Mesenchymal stem cell (in vitro differentiated cells and primary cell): ENCODE data around the gene MRPS23.

Experiments
- DNase-seq: peaks from one replicate; pipeline ENCODE4 v3.0.0-alpha.2; 2013
- H2AFZ ChIP-seq: one replicate; pipeline ENCODE4 v1.6.1; 2013; ENCODE audit warnings: low read depth, mild to moderate bottlenecking, control low read depth, inconsistent platforms, low read length, moderate library complexity
- H2AK5ac ChIP-seq: 2 replicates; pipeline ENCODE4 v1.6.1; 2013; ENCODE audit warnings: low read length, moderate library complexity, mild to moderate bottlenecking, inconsistent platforms; ENCODE audit not compliant: severe bottlenecking
- H2BK120ac ChIP-seq: one replicate; pipeline ENCODE4 v1.6.1; 2013; ENCODE audit warnings: low read depth, mild to moderate bottlenecking, inconsistent platforms, low read length, moderate library complexity
- H2BK12ac ChIP-seq, 2 experiments: one replicate each; pipeline ENCODE4 v1.6.1; 2013; ENCODE audit warnings: inconsistent platforms in 2 of 2, low read length in 2 of 2, mild to moderate bottlenecking in 2 of 2, moderate library complexity in 2 of 2, control low read depth in 1 of 2
- H2BK15ac ChIP-seq: one replicate; pipeline ENCODE4 v1.6.1; 2013; ENCODE audit warnings: mild to moderate bottlenecking, low read depth, inconsistent platforms; ENCODE audit not compliant: poor library complexity, severe bottlenecking
- H2BK5ac ChIP-seq: 2 replicates; pipeline ENCODE4 v1.6.1; 2013; ENCODE audit warnings: low read depth, mild to moderate bottlenecking, low read length, control low read depth, inconsistent platforms; ENCODE audit not compliant: poor library complexity, severe bottlenecking
- H3K14ac ChIP-seq, 2 experiments: one replicate each; pipeline ENCODE4 v1.6.1; 2013; ENCODE audit warnings: inconsistent platforms in 2 of 2, low read length in 2 of 2, control low read depth in 1 of 2, mild to moderate bottlenecking in 1 of 2, moderate library complexity in 1 of 2
- H3K18ac ChIP-seq, 2 experiments: one replicate each; pipeline ENCODE4 v1.6.1; 2013; ENCODE audit warnings: inconsistent platforms in 2 of 2, low read length in 2 of 2, control low read depth in 1 of 2, low read depth in 1 of 2, mild to moderate bottlenecking in 1 of 2
- H3K23ac ChIP-seq, 2 experiments: one replicate each; pipeline ENCODE4 v1.6.1; 2013; ENCODE audit warnings: inconsistent platforms in 2 of 2, low read length in 2 of 2, mild to moderate bottlenecking in 2 of 2, moderate library complexity in 2 of 2, control low read depth in 1 of 2
- H3K27ac ChIP-seq: 2 replicates; pipeline ENCODE4 v1.5.1; 2013; ENCODE audit warnings: mild to moderate bottlenecking, moderate library complexity, low read length, control low read depth, inconsistent platforms; ENCODE audit not compliant: poor library complexity, severe bottlenecking
- H3K27me3 ChIP-seq, 2 experiments: 2 replicates each; pipeline versions ENCODE4 v1.6.1 to v1.7.0; 2013; ENCODE audit warnings: low read length in 2 of 2, mild to moderate bottlenecking in 2 of 2, moderate library complexity in 2 of 2, control low read depth in 1 of 2, inconsistent platforms in 1 of 2; ENCODE audit not compliant: control insufficient read depth in 1 of 2, insufficient read depth in 1 of 2
- H3K36me3 ChIP-seq, 2 experiments: 2 replicates each; pipeline versions ENCODE4 v1.6.1 to v1.7.0; 2013; ENCODE audit warnings: low read length in 2 of 2, control low read depth in 1 of 2, inconsistent platforms in 1 of 2, low read depth in 1 of 2, mild to moderate bottlenecking in 1 of 2; ENCODE audit not compliant: insufficient read depth in 2 of 2, control insufficient read depth in 1 of 2
- H3K4ac ChIP-seq, 2 experiments: one replicate each; pipeline ENCODE4 v1.6.1; 2013; ENCODE audit warnings: inconsistent platforms in 2 of 2, low read length in 2 of 2, mild to moderate bottlenecking in 2 of 2, moderate library complexity in 2 of 2, control low read depth in 1 of 2, low read depth in 1 of 2
- H3K4me1 ChIP-seq: 2 replicates; pipeline ENCODE4 v1.6.1; 2013; ENCODE audit warnings: low read depth, low read length, control low read depth; ENCODE audit not compliant: control insufficient read depth, insufficient read depth
- H3K4me2 ChIP-seq: 2 replicates; pipeline ENCODE4 v1.6.1; 2013; ENCODE audit warnings: low read length, mild to moderate bottlenecking, inconsistent platforms; ENCODE audit not compliant: poor library complexity, severe bottlenecking
- H3K4me3 ChIP-seq, 2 experiments: 2 replicates each; pipeline versions ENCODE4 v1.5.1 to v1.7.0; 2013; ENCODE audit warnings: low read length in 2 of 2, mild to moderate bottlenecking in 2 of 2, control low read depth in 1 of 2, low read depth in 1 of 2; ENCODE audit not compliant: insufficient read depth in 1 of 2
- H3K79me1 ChIP-seq: replicated peaks from 2 replicates; pipeline ENCODE4 v1.6.1; 2013; ENCODE audit warnings: mild to moderate bottlenecking, control low read depth, low read length, inconsistent platforms; ENCODE audit not compliant: poor library complexity, severe bottlenecking
- H3K9ac ChIP-seq: 2 replicates; pipeline ENCODE4 v1.7.0; 2013; ENCODE audit warnings: mild to moderate bottlenecking, low read length, moderate library complexity
- H3K9me3 ChIP-seq: 2 replicates; pipeline ENCODE4 v1.7.0; 2013; ENCODE audit warnings: mild to moderate bottlenecking, low read length; ENCODE audit not compliant: control insufficient read depth
- H4K8ac ChIP-seq: one replicate; pipeline ENCODE4 v1.6.1; 2013; ENCODE audit warnings: inconsistent platforms, mild to moderate bottlenecking, low read length, moderate library complexity
- H4K91ac ChIP-seq: one replicate; pipeline ENCODE4 v1.6.1; 2013; ENCODE audit warnings: mild to moderate bottlenecking, low read length, inconsistent platforms
- WGBS: methylation state at CpG from one replicate; pipeline ENCODE4 v1.1.7; 2013; ENCODE audit warnings: mixed read lengths; 5-methylcytosine and 5-hydroxymethylcytosine counted together

MRPS23 gene

GRCh38 chr17:57868007-57868909 is 18.4 kb upstream of the MRPS23 start:
- H3K36me3 ChIP-seq, result peaks cover 61 to 71% of the 10 kb centered on the region in 2 experiments
- H3K18ac ChIP-seq, result peak overlapping the region; percentile 83 to 92
- peak overlapping the region; percentile 70 for H2BK15ac ChIP-seq
- H3K79me1 ChIP-seq, result peaks cover 23% of the 10 kb centered on the region
- H3K14ac ChIP-seq, result peak overlapping the region in 1 of 2 experiments; percentile 64
- no peaks in the 10 kb centered on the region for H3K9me3 ChIP-seq
- 15% methylated on average over 20 of the region's 23 CpGs for whole genome bisulfite sequencing
- H2AFZ ChIP-seq, result no peak overlapping the region
- peak overlapping the region in 1 of 2 experiments; percentile 55 for H3K4me3 ChIP-seq
- peak overlapping the region; percentile 75 for H2BK5ac ChIP-seq
- H2AK5ac ChIP-seq, result peak overlapping the region; percentile 90
- peak overlapping the region; percentile 61 to 81 for H3K4ac ChIP-seq
- peak overlapping the region; percentile 93 for H4K91ac ChIP-seq
- H3K4me2 ChIP-seq, result no peak overlapping the region
- H3K23ac ChIP-seq, result no peak overlapping the region
- H3K27ac ChIP-seq, result peak overlapping the region; percentile 87
- peak overlapping the region; percentile 86 for H4K8ac ChIP-seq
- peak overlapping the region; percentile 65 for H2BK120ac ChIP-seq
- peak overlapping the region; percentile 83 to 89 for H2BK12ac ChIP-seq
- H3K4me1 ChIP-seq, result peaks cover 45% of the 10 kb centered on the region
- H3K9ac ChIP-seq, result peak overlapping the region; percentile 70
- peak; percentile 90 for DNase-seq
- H3K27me3 ChIP-seq, result no peaks in the 10 kb centered on the region

- 97% methylated on average over 10 of the region's 10 CpGs for WGBS
These were observed 17.3 kb upstream of the MRPS23 start for GRCh38 chr17:57867126-57867525.

GRCh38 chr17:57866723-57867122 is 16.9 kb upstream of the MRPS23 start:
- Histone ChIP-seq H2BK5ac (no peak overlapping the region), H2BK120ac (no peak overlapping the region), H3K9me3 (no peaks in the 10 kb centered on the region), H2BK12ac (peak overlapping the region in 1 of 2 experiments; percentile 88), H3K27me3 (no peaks in the 10 kb centered on the region), H3K36me3 (peaks cover 48 to 56% of the 10 kb centered on the region in 2 experiments), H3K14ac (no peak overlapping the region), H3K4ac (no peak overlapping the region), H3K9ac (no peak overlapping the region), H2AFZ (no peak overlapping the region), H3K4me3 (no peak overlapping the region), H3K18ac (peak overlapping the region in 1 of 2 experiments; percentile 16), H4K8ac (no peak overlapping the region), H2BK15ac (no peak overlapping the region), H4K91ac (no peak overlapping the region), H3K4me2 (no peak overlapping the region), H2AK5ac (peak overlapping the region; percentile 90), H3K27ac (no peak overlapping the region), H3K23ac (no peak overlapping the region), H3K4me1 (peaks cover 50% of the 10 kb centered on the region), H3K79me1 (peaks cover 13% of the 10 kb centered on the region)
- DNase-seq, result no peak
- WGBS, result 98% methylated on average over 4 of the region's 5 CpGs

More at GRCh38 chr17:57867126-57867525, 17.3 kb upstream of the MRPS23 start:
- no peak overlapping the region for H3K4me2 ChIP-seq
- peak overlapping the region in 1 of 2 experiments; percentile 9 for H3K14ac ChIP-seq
- no peaks in the 10 kb centered on the region for H3K27me3 ChIP-seq
- no peaks in the 10 kb centered on the region for H3K9me3 ChIP-seq
- peak overlapping the region; percentile 69 to 88 for H2BK12ac ChIP-seq
- no peak overlapping the region for H3K4me3 ChIP-seq
- H3K4me1 ChIP-seq, result peaks cover 48% of the 10 kb centered on the region
- peak overlapping the region; percentile 87 for H3K27ac ChIP-seq
- H2BK120ac ChIP-seq, result no peak overlapping the region
- H2BK5ac ChIP-seq, result no peak overlapping the region
- H3K9ac ChIP-seq, result peak overlapping the region; percentile 70
- peak overlapping the region; percentile 28 for H4K8ac ChIP-seq
- peaks cover 52 to 60% of the 10 kb centered on the region in 2 experiments for H3K36me3 ChIP-seq
- no peak for DNase-seq
- H4K91ac ChIP-seq, result peak overlapping the region; percentile 48
- peak overlapping the region; percentile 78 for H2BK15ac ChIP-seq
- H3K23ac ChIP-seq, result no peak overlapping the region
- no peak overlapping the region for H2AFZ ChIP-seq
- H2AK5ac ChIP-seq, result peak overlapping the region; percentile 90
- peaks cover 17% of the 10 kb centered on the region for H3K79me1 ChIP-seq
- peak overlapping the region in 1 of 2 experiments; percentile 25 for H3K18ac ChIP-seq
- H3K4ac ChIP-seq, result no peak overlapping the region

- 95% methylated on average over 10 of the region's 10 CpGs for WGBS
- Histone ChIP-seq H2BK15ac (no peak overlapping the region), H2BK120ac (no peak overlapping the region)
These were observed 16.5 kb upstream of the MRPS23 start for GRCh38 chr17:57866319-57866718.

More at GRCh38 chr17:57866319-57866718, 16.5 kb upstream of the MRPS23 start:
- Histone ChIP-seq H3K4ac (no peak overlapping the region), H3K4me2 (no peak overlapping the region), H3K9ac (no peak overlapping the region), H3K79me1 (peaks cover 12% of the 10 kb centered on the region), H3K4me1 (peaks cover 53% of the 10 kb centered on the region), H3K27ac (no peak overlapping the region), H3K23ac (no peak overlapping the region), H2BK12ac (peak overlapping the region in 1 of 2 experiments; percentile 12), H3K14ac (no peak overlapping the region), H4K8ac (no peak overlapping the region), H3K36me3 (peaks cover 45 to 52% of the 10 kb centered on the region in 2 experiments), H3K4me3 (no peak overlapping the region), H2AK5ac (no peak overlapping the region), H2BK5ac (no peak overlapping the region), H3K18ac (no peak overlapping the region), H3K27me3 (no peaks in the 10 kb centered on the region), H4K91ac (no peak overlapping the region), H2AFZ (no peak overlapping the region), H3K9me3 (no peaks in the 10 kb centered on the region)
- DNase-seq, result no peak
